ENCODE measurements around the gene TAF10. TPM values are rescaled to one million over a fixed set of nuclear protein-coding genes. Genes with fewer than 3 reads are reported as not detected.

TAF10 gene
- total and polyA plus RNA-seq, 2 of the 13 experiments (the other 11 are each of a cell fraction or from before 2014, with no cell fraction given): 71.3 to 134 TPM

GRCh38 chr11:6612213-6613041 lies at the start of gene TAF10 (continued):
- TF ChIP-seq, protein P1, sequence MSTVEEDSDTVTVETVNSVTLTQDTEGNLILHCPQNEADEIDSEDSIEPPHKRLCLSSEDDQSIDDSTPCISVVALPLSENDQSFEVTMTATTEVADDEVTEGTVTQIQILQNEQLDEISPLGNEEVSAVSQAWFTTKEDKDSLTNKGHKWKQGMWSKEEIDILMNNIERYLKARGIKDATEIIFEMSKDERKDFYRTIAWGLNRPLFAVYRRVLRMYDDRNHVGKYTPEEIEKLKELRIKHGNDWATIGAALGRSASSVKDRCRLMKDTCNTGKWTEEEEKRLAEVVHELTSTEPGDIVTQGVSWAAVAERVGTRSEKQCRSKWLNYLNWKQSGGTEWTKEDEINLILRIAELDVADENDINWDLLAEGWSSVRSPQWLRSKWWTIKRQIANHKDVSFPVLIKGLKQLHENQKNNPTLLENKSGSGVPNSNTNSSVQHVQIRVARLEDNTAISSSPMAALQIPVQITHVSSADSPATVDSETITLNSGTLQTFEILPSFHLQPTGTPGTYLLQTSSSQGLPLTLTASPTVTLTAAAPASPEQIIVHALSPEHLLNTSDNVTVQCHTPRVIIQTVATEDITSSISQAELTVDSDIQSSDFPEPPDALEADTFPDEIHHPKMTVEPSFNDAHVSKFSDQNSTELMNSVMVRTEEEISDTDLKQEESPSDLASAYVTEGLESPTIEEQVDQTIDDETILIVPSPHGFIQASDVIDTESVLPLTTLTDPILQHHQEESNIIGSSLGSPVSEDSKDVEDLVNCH (CRISPR knock-in tag; IDR thresholded peaks at IDR 0.05): no peak
- TF ChIP-seq PAWR (CRISPR knock-in tag; IDR thresholded peaks at IDR 0.05; ENCODE audit: borderline replicate concordance) (no peak), ELF3 (CRISPR knock-in tag; IDR thresholded peaks at IDR 0.05) (peak; percentile 85), CENPBD1 (CRISPR knock-in tag; IDR thresholded peaks at IDR 0.05; ENCODE audit: borderline replicate concordance, low read depth) (0 out of 2 replicates have a peak, but pooled peaks have one; percentile 70), DNMT3B (CRISPR knock-in tag; conservative IDR thresholded peaks at IDR 0.05) (no peak; the same call in 1 of the 2 replicates), RBM39 (IDR thresholded peaks at IDR 0.05; ENCODE audit: low read depth, low read length, poor library complexity, severe bottlenecking) (peak; percentile 59), HNRNPUL1 (IDR thresholded peaks at IDR 0.05; ENCODE audit: low read depth, low read length) (no peak), THRA (CRISPR knock-in tag; IDR thresholded peaks at IDR 0.05; ENCODE audit: borderline replicate concordance) (peak; percentile 22; the same call in 1 of the 2 replicates), TEAD3 (CRISPR knock-in tag; optimal IDR thresholded peaks at IDR 0.05; ENCODE audit: borderline replicate concordance) (no peak), RBM22 (optimal IDR thresholded peaks at IDR 0.05; ENCODE audit: low read length) (peak; percentile 49), REXO4 (CRISPR knock-in tag; IDR thresholded peaks at IDR 0.05; ENCODE audit: borderline replicate concordance) (no peak), MTA1 (CRISPR knock-in tag; IDR thresholded peaks at IDR 0.05; ENCODE audit: borderline replicate concordance) (no peak), ZC3H13 (CRISPR knock-in tag; IDR thresholded peaks at IDR 0.05) (peak; percentile 73), ZNF101 (CRISPR knock-in tag; IDR thresholded peaks at IDR 0.05; ENCODE audit: borderline replicate concordance, low read depth) (no peak), ZNF749 (CRISPR knock-in tag; IDR thresholded peaks at IDR 0.05; ENCODE audit: borderline replicate concordance) (no peak; the same call in 1 of the 2 replicates), IKZF1 (IDR thresholded peaks at IDR 0.05) (no peak), ZSCAN22 (CRISPR knock-in tag; IDR thresholded peaks at IDR 0.05) (no peak), NR2F1 (CRISPR knock-in tag; IDR thresholded peaks at IDR 0.05) (no peak), MAFF (IDR thresholded peaks at IDR 0.05; ENCODE audit: low read depth, low read length) (0 out of 2 replicates have a peak, but pooled peaks have one; percentile 0), SP140L (CRISPR knock-in tag; IDR thresholded peaks at IDR 0.05; ENCODE audit: borderline replicate concordance) (peak; percentile 27; the same call in 1 of the 2 replicates), NR3C1 (CRISPR knock-in tag; IDR thresholded peaks at IDR 0.05) (no peak), ZBTB38 (CRISPR knock-in tag; IDR thresholded peaks at IDR 0.05) (peak; percentile 56), MTF2 (CRISPR knock-in tag; IDR thresholded peaks at IDR 0.05; ENCODE audit: borderline replicate concordance) (peak; percentile 37; the same call in 1 of the 2 replicates), MED13 (CRISPR knock-in tag; IDR thresholded peaks at IDR 0.05) (no peak), RFXAP (CRISPR knock-in tag; IDR thresholded peaks at IDR 0.05; ENCODE audit: borderline replicate concordance) (peak; percentile 53; the same call in 1 of the 2 replicates), POLR2G (IDR thresholded peaks at IDR 0.05; ENCODE audit: low read depth, low read length) (peak; percentile 90), HOXD1 (CRISPR knock-in tag; IDR thresholded peaks at IDR 0.05) (no peak)

Data from HepG2 (cell line).